HepG2 (cell line): ENCODE results near the gene FGGY. TPM values are rescaled to one million over a fixed set of nuclear protein-coding genes. Genes with fewer than 3 reads are reported as not detected.

Experiments
- CBX2 ChIP-seq, 2 experiments: fragments of 200-600 bp in 1 of 2; sonication (generic); formaldehyde crosslinking in 1 of 2; IDR thresholded peaks; 2 replicates each; pipeline versions ENCODE4 v1.7.0 to v1.8.1; 2018 to 2022; ENCODE audit warnings: low read depth in 2 of 2, low read length in 1 of 2, mild to moderate bottlenecking in 1 of 2, missing genetic modification reagents in 1 of 2
- EP300 ChIP-seq, 3 experiments: sonication (generic) in 1 of 3; formaldehyde crosslinking in 1 of 3; IDR thresholded peaks; 2 replicates each; pipeline versions ENCODE4 v1.5.1 to v1.6.1; 2011 to 2020; ENCODE audit warnings: low read depth in 2 of 3, low read length in 2 of 3, borderline replicate concordance in 1 of 3, improper control_type of control experiment in 1 of 3, mild to moderate bottlenecking in 1 of 3, missing genetic modification reagents in 1 of 3, moderate library complexity in 1 of 3
- HMG20A ChIP-seq: IDR thresholded peaks from 2 replicates; pipeline ENCODE4 v1.6.1; 2016; ENCODE audit warnings: borderline replicate concordance
- ISL2 ChIP-seq: sonication (generic); formaldehyde crosslinking; IDR thresholded peaks from 2 replicates; pipeline ENCODE4 v1.5.0; 2020; ENCODE audit warnings: missing genetic modification reagents
- ISX ChIP-seq: sonication (generic); formaldehyde crosslinking; conservative IDR thresholded peaks from 2 replicates; pipeline ENCODE4 v1.5.0; 2020; ENCODE audit warnings: missing genetic modification reagents
- KAT2B ChIP-seq: fragments of 150-350 bp; IDR thresholded peaks from 2 replicates; pipeline ENCODE4 v1.6.1; 2014; ENCODE audit warnings: low read depth, low read length, borderline replicate concordance
- MED1 ChIP-seq: sonication (generic); formaldehyde crosslinking; IDR thresholded peaks from 2 replicates; pipeline ENCODE4 v1.4.0; 2020; ENCODE audit warnings: missing genetic modification reagents
- NFE2 ChIP-seq: sonication (generic); formaldehyde crosslinking; IDR thresholded peaks from 2 replicates; pipeline ENCODE4 v1.4.0; 2020; ENCODE audit warnings: missing genetic modification reagents
- NPAS2 ChIP-seq: sonication (generic); formaldehyde crosslinking; IDR thresholded peaks from 2 replicates; pipeline ENCODE4 v1.8.0; 2022; ENCODE audit warnings: mild to moderate bottlenecking, missing genetic modification reagents, borderline replicate concordance
- NRL ChIP-seq: sonication (generic); formaldehyde crosslinking; IDR thresholded peaks from 2 replicates; pipeline ENCODE4 v1.5.0; 2020; ENCODE audit warnings: missing genetic modification reagents, mild to moderate bottlenecking, moderate library complexity, borderline replicate concordance
- ONECUT2 ChIP-seq: sonication (generic); formaldehyde crosslinking; IDR thresholded peaks from 2 replicates; pipeline ENCODE4 v1.4.0; 2020; ENCODE audit warnings: missing genetic modification reagents
- RFXANK ChIP-seq: IDR thresholded peaks from 2 replicates; pipeline ENCODE4 v1.6.1; 2016
- TSC22D2 ChIP-seq: sonication (generic); formaldehyde crosslinking; IDR thresholded peaks from 2 replicates; pipeline ENCODE4 v1.5.1; 2020; ENCODE audit warnings: missing genetic modification reagents, mild to moderate bottlenecking, borderline replicate concordance
- ZNF225 ChIP-seq: sonication (generic); formaldehyde crosslinking; IDR thresholded peaks from 2 replicates; pipeline ENCODE4 v1.4.0; 2020; ENCODE audit warnings: mild to moderate bottlenecking, missing genetic modification reagents
- ZNF333 ChIP-seq: sonication (generic); formaldehyde crosslinking; IDR thresholded peaks from 2 replicates; pipeline ENCODE4 v1.4.0; 2020; ENCODE audit warnings: mild to moderate bottlenecking, missing genetic modification reagents, borderline replicate concordance
- ZNF383 ChIP-seq: sonication (generic); formaldehyde crosslinking; IDR thresholded peaks from 2 replicates; pipeline ENCODE4 v1.4.0; 2020; ENCODE audit warnings: missing genetic modification reagents, mild to moderate bottlenecking, borderline replicate concordance
- ZNF468 ChIP-seq: sonication (generic); formaldehyde crosslinking; IDR thresholded peaks from 2 replicates; pipeline ENCODE4 v1.8.0; 2022; ENCODE audit warnings: mild to moderate bottlenecking, moderate library complexity, missing genetic modification reagents
- ZNF510 ChIP-seq: sonication (generic); formaldehyde crosslinking; IDR thresholded peaks from 2 replicates; pipeline ENCODE4 v1.4.0; 2020; ENCODE audit warnings: low read depth, mild to moderate bottlenecking, missing genetic modification reagents
- ZNF749 ChIP-seq: sonication (generic); formaldehyde crosslinking; IDR thresholded peaks from 2 replicates; pipeline ENCODE4 v1.8.0; 2022; ENCODE audit warnings: mild to moderate bottlenecking, missing genetic modification reagents, moderate library complexity, borderline replicate concordance
- polyA plus RNA-seq, 8 experiments: library from polyadenylated mRNA; depleted of rRNA in 3 of 8; stranded (reverse) in 7 of 8; unstranded in 1 of 8; fragments of >200 nt; fragmentation: Illumina TruSeq in 4 of 8; extraction: Trizol in 4 of 8; gene quantifications; 2 replicates each; pipeline versions ENCODE4 v1.2.1 to v1.2.3, GENCODE V29; 2011 to 2016; ENCODE audit warnings: low read depth in 4 of 8, missing spikeins in 1 of 8, mixed read lengths in 1 of 8; ENCODE audit not compliant: insufficient read depth in 1 of 8
- total RNA-seq, 5 experiments: library from RNA; depleted of rRNA; stranded (reverse); fragments of >200 nt; fragmentation: Illumina TruSeq; extraction: Trizol; gene quantifications; 2 replicates each; pipeline ENCODE4 v1.2.3, GENCODE V29; 2016; ENCODE audit warnings: low read depth in 1 of 5
- TF ChIP-seq, protein P1 (sequence below): sonication (generic); formaldehyde crosslinking; IDR thresholded peaks from 2 replicates; pipeline ENCODE4 v1.5.1; 2020; ENCODE audit warnings: mild to moderate bottlenecking, missing genetic modification reagents, borderline replicate concordance
- TF ChIP-seq, protein P2 (sequence below): sonication (generic); formaldehyde crosslinking; IDR thresholded peaks from 2 replicates; pipeline ENCODE4 v1.4.0; 2020; ENCODE audit warnings: missing genetic modification reagents
- TF ChIP-seq, protein P3 (sequence below): sonication (generic); formaldehyde crosslinking; IDR thresholded peaks from 2 replicates; pipeline ENCODE4 v1.5.1; 2020; ENCODE audit warnings: mild to moderate bottlenecking, moderate library complexity, missing genetic modification reagents
- TF ChIP-seq, protein P4 (sequence below): sonication (generic); formaldehyde crosslinking; IDR thresholded peaks from 2 replicates; pipeline ENCODE4 v1.4.0; 2020; ENCODE audit warnings: missing genetic modification reagents
- TF ChIP-seq, protein P5 (sequence below): sonication (generic); formaldehyde crosslinking; conservative IDR thresholded peaks from 2 replicates; pipeline ENCODE4 v1.8.1; 2023; ENCODE audit warnings: missing genetic modification reagents

FGGY gene
- total and polyA plus RNA-seq, 2 of the 13 experiments (the other 11 are each of a cell fraction or from before 2014, with no cell fraction given), result 15.7 to 27.5 TPM

DNA sequence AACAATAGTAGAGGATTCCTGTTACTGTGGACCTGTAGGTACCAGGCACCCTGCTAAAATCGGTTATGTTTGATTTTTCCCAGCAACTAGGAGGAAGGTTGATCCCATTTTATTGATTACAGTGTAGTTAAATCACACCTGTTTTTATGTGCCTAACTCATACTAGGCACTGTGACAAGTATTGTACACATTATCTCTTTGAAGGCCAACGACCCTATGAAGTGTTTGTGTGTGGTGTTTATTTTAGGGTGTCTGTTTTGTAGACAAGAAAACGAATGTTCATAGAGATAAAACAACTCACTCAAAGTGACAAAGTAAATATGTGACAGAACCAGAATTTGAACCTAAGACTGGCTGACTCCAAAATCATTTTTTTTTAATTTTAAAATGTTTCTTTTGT, 49.5 kb downstream of the FGGY start (continued):
- TF ChIP-seq TSC22D2 (CRISPR knock-in tag), result no peak
- TF ChIP-seq ZNF468 (CRISPR knock-in tag), result no peak
- TF ChIP-seq ONECUT2 (CRISPR knock-in tag), result peak; percentile 49; the same call in 1 of the 2 replicates
- TF ChIP-seq ZNF225 (CRISPR knock-in tag), result no peak
- TF ChIP-seq, protein P1, sequence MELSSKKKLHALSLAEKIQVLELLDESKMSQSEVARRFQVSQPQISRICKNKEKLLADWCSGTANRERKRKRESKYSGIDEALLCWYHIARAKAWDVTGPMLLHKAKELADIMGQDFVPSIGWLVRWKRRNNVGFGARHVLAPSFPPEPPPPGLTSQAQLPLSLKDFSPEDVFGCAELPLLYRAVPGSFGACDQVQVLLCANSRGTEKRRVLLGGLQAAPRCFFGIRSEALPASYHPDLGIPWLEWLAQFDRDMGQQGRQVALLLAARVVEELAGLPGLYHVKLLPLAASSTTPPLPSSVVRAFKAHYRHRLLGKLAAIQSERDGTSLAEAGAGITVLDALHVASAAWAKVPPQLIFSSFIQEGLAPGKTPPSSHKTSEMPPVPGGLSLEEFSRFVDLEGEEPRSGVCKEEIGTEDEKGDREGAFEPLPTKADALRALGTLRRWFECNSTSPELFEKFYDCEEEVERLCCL, result no peak
- TF ChIP-seq, protein P2, sequence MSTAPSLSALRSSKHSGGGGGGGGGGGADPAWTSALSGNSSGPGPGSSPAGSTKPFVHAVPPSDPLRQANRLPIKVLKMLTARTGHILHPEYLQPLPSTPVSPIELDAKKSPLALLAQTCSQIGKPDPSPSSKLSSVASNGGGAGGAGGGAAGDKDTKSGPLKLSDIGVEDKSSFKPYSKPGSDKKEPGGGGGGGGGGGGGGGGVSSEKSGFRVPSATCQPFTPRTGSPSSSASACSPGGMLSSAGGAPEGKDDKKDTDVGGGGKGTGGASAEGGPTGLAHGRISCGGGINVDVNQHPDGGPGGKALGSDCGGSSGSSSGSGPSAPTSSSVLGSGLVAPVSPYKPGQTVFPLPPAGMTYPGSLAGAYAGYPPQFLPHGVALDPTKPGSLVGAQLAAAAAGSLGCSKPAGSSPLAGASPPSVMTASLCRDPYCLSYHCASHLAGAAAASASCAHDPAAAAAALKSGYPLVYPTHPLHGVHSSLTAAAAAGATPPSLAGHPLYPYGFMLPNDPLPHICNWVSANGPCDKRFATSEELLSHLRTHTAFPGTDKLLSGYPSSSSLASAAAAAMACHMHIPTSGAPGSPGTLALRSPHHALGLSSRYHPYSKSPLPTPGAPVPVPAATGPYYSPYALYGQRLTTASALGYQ (CRISPR knock-in tag), result 0 out of 2 replicates have a peak, but pooled peaks have one; percentile 47
- TF ChIP-seq, protein P3, sequence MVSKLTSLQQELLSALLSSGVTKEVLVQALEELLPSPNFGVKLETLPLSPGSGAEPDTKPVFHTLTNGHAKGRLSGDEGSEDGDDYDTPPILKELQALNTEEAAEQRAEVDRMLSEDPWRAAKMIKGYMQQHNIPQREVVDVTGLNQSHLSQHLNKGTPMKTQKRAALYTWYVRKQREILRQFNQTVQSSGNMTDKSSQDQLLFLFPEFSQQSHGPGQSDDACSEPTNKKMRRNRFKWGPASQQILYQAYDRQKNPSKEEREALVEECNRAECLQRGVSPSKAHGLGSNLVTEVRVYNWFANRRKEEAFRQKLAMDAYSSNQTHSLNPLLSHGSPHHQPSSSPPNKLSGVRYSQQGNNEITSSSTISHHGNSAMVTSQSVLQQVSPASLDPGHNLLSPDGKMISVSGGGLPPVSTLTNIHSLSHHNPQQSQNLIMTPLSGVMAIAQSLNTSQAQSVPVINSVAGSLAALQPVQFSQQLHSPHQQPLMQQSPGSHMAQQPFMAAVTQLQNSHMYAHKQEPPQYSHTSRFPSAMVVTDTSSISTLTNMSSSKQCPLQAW, result peak; percentile 41; the same call in 1 of the 2 replicates
- no peak for TF ChIP-seq ISX (CRISPR knock-in tag)
- no peak for TF ChIP-seq NPAS2 (CRISPR knock-in tag)
- TF ChIP-seq ZNF749 (CRISPR knock-in tag), result no peak
- no peak for TF ChIP-seq NRL
- no peak for TF ChIP-seq KAT2B
- TF ChIP-seq, protein P4, sequence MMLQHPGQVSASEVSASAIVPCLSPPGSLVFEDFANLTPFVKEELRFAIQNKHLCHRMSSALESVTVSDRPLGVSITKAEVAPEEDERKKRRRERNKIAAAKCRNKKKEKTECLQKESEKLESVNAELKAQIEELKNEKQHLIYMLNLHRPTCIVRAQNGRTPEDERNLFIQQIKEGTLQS (CRISPR knock-in tag), result no peak
- TF ChIP-seq ZNF333 (CRISPR knock-in tag), result no peak
- TF ChIP-seq, protein P5, sequence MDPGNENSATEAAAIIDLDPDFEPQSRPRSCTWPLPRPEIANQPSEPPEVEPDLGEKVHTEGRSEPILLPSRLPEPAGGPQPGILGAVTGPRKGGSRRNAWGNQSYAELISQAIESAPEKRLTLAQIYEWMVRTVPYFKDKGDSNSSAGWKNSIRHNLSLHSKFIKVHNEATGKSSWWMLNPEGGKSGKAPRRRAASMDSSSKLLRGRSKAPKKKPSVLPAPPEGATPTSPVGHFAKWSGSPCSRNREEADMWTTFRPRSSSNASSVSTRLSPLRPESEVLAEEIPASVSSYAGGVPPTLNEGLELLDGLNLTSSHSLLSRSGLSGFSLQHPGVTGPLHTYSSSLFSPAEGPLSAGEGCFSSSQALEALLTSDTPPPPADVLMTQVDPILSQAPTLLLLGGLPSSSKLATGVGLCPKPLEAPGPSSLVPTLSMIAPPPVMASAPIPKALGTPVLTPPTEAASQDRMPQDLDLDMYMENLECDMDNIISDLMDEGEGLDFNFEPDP (CRISPR knock-in tag), result no peak
- TF ChIP-seq ZNF383, result no peak
- peak in 1 of 2 experiments; percentile 51; a peak in 1 of 4 replicates for TF ChIP-seq EP300 (IDR thresholded peaks at IDR 0.05; ENCODE audit: low read depth in 2 of 2, low read length in 2 of 2)
- TF ChIP-seq EP300 (CRISPR knock-in tag; IDR thresholded peaks at IDR 0.05; ENCODE audit: borderline replicate concordance), result no peak
- TF ChIP-seq NFE2 (CRISPR knock-in tag), result no peak
- TF ChIP-seq CBX2 (IDR thresholded peaks at IDR 0.05; ENCODE audit: low read depth, low read length), result no peak
- TF ChIP-seq CBX2 (CRISPR knock-in tag; IDR thresholded peaks at IDR 0.05; ENCODE audit: low read depth), result no peak
- TF ChIP-seq ZNF510 (CRISPR knock-in tag), result no peak
- peak; percentile 84; the same call in 1 of the 2 replicates for TF ChIP-seq HMG20A (CRISPR knock-in tag)
- no peak for TF ChIP-seq RFXANK
- TF ChIP-seq ISL2 (CRISPR knock-in tag), result 0 out of 2 replicates have a peak, but pooled peaks have one; percentile 42
- TF ChIP-seq MED1 (CRISPR knock-in tag), result peak; percentile 58
